HL-60 (cell line): ENCODE results near the gene ZNF681.

Source experiments
- DNase-seq, 2 experiments: peaks; one replicate each; pipeline ENCODE4 v3.0.0-alpha.2; 2010 to 2020; ENCODE audit warnings: low read depth in 1 of 2, low spot score in 1 of 2
- H3K27ac ChIP-seq: fragments of 250-450 bp; sonication (Bioruptor Pico); replicated peaks from 2 replicates; pipeline ENCODE4 v1.5.1; 2020; ENCODE audit warnings: mild to moderate bottlenecking, moderate library complexity
- H3K27me3 ChIP-seq: fragments of 250-450 bp; sonication (Bioruptor Pico); 2 replicates; pipeline ENCODE4 v1.5.1; 2021; ENCODE audit warnings: mild to moderate bottlenecking, moderate library complexity; ENCODE audit not compliant: insufficient read depth, poor library complexity, severe bottlenecking
- H3K4me3 ChIP-seq: replicated peaks from 2 replicates; pipeline ENCODE4 v1.5.1; 2011; ENCODE audit warnings: mild to moderate bottlenecking, control low read depth, low read length; ENCODE audit not compliant: insufficient read depth
- CTCF ChIP-seq: IDR thresholded peaks from one replicate; pipeline ENCODE4 v1.5.1; 2011; ENCODE audit warnings: low read length, control low read depth, inconsistent platforms; ENCODE audit not compliant: insufficient read depth
- GABPA ChIP-seq: IDR thresholded peaks from 2 replicates; pipeline ENCODE4 v1.6.1; 2012; ENCODE audit warnings: low read depth
- POLR2AphosphoS5 ChIP-seq: IDR thresholded peaks from 2 replicates; pipeline ENCODE4 v1.6.1; 2012; ENCODE audit warnings: low read depth
- SPI1 ChIP-seq: IDR thresholded peaks from 2 replicates; pipeline ENCODE4 v1.6.1; 2012; ENCODE audit warnings: low read depth, mild to moderate bottlenecking, borderline replicate concordance
- TF ChIP-seq, protein P1 (sequence below): IDR thresholded peaks from 2 replicates; pipeline ENCODE4 v1.6.1; 2012; ENCODE audit warnings: low read depth; ENCODE audit not compliant: insufficient replicate concordance

The ZNF681 gene

DNA sequence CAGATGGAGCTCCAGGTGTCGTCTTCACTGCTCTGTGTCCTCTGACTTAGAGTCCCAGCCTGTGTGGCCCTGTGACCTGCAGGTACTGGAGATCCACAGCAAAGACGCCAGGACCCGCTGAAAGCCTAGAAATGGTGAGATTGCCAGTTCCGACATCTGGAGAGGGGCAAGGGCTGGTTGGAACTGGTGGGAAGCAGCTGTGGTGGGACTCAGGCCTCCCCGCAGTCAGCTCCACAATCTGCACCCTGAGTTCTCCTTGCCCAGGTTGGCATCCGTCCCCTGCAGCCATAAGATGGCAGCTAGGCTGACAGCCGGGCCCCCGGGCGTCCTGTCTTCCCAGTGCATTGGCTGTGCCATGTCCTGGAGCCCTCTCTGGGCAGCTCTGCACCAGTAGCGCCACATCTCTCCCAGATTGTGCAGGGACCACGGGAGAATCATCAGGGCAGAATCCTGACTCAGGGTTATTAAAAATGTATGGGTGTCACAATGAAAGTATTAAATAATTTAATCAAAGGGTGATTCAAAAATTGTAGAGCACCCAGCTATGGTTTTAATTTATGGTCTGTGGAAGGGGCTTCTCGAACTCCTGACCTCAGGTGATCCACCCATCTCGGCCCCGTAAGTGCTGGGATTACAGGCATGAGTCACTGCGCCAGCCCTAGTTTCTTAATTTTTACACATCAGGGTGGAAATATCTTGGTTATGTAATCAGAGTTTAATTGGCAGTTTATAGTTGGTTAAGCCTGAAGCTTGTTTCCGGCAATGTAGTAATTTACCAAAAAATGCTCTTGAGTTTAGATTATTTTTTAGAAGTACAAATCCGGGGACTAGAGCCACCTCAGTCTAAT, 32.2 kb upstream of the ZNF681 start:
- DNase-seq = no peak
- no peaks in the 10 kb centered on the region for H3K27me3 ChIP-seq
- no peak overlapping the region for H3K4me3 ChIP-seq
- TF ChIP-seq, protein P1, sequence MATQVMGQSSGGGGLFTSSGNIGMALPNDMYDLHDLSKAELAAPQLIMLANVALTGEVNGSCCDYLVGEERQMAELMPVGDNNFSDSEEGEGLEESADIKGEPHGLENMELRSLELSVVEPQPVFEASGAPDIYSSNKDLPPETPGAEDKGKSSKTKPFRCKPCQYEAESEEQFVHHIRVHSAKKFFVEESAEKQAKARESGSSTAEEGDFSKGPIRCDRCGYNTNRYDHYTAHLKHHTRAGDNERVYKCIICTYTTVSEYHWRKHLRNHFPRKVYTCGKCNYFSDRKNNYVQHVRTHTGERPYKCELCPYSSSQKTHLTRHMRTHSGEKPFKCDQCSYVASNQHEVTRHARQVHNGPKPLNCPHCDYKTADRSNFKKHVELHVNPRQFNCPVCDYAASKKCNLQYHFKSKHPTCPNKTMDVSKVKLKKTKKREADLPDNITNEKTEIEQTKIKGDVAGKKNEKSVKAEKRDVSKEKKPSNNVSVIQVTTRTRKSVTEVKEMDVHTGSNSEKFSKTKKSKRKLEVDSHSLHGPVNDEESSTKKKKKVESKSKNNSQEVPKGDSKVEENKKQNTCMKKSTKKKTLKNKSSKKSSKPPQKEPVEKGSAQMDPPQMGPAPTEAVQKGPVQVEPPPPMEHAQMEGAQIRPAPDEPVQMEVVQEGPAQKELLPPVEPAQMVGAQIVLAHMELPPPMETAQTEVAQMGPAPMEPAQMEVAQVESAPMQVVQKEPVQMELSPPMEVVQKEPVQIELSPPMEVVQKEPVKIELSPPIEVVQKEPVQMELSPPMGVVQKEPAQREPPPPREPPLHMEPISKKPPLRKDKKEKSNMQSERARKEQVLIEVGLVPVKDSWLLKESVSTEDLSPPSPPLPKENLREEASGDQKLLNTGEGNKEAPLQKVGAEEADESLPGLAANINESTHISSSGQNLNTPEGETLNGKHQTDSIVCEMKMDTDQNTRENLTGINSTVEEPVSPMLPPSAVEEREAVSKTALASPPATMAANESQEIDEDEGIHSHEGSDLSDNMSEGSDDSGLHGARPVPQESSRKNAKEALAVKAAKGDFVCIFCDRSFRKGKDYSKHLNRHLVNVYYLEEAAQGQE = no peak
- TF ChIP-seq POLR2AphosphoS5 (no peak), SPI1 (no peak), GABPA (no peak), CTCF (no peak)
- no peak overlapping the region for H3K27ac ChIP-seq

GRCh38 chr19:23789246-23789645, 30.6 kb upstream of the ZNF681 start:
- no peaks in the 10 kb centered on the region for H3K27me3 ChIP-seq
- H3K27ac ChIP-seq = no peak overlapping the region
- no peak for DNase-seq
- H3K4me3 ChIP-seq = no peak overlapping the region
- TF ChIP-seq POLR2AphosphoS5 (no peak), CTCF (no peak), SPI1 (no peak), GABPA (no peak)
- TF ChIP-seq, protein P1 = no peak

GRCh38 chr19:23788411-23788810, 29.7 kb upstream of the ZNF681 start:
- no peak for DNase-seq
- TF ChIP-seq, protein P1 = no peak
- no peak for TF ChIP-seq CTCF
- no peak for TF ChIP-seq POLR2AphosphoS5
- no peak for TF ChIP-seq GABPA
- TF ChIP-seq SPI1 = no peak

More at GRCh38 chr19:23788411-23788810, 29.7 kb upstream of the ZNF681 start:
- no peak overlapping the region for H3K27ac ChIP-seq
- no peaks in the 10 kb centered on the region for H3K27me3 ChIP-seq
- no peak overlapping the region for H3K4me3 ChIP-seq
